IMR-90 (cell line): ENCODE data around the gene NDUFB11. TPM values are rescaled to one million over a fixed set of nuclear protein-coding genes. Genes with fewer than 3 reads are reported as not detected.
"Not testable (repeated sequence)": the region's sequence is repeated elsewhere in the genome, so short reads cannot be mapped to it uniquely, and the experiment has no call there.

Experiments
- ATAC-seq: fragments of 200-7000 bp; cut with Tn5 transposase; 2 replicates; pipeline ENCODE4 v1.9.1; 2020; ENCODE audit warnings: low read depth, mild to moderate bottlenecking, moderate library complexity
- BruUV-seq: library from RNA; stranded (reverse); fragments of 400-500 nt; replicated peaks from 2 replicates; lab custom pipeline; 2021; lab: Mats Ljungman, UMichigan
- CTCF ChIA-PET: fragments of 300-600 bp; formaldehyde crosslinking; extraction: SDS; loops from one replicate; lab custom pipeline; 2021; ENCODE audit warnings: antibody characterized with exemption; lab: Yijun Ruan, JAX
- POLR2A ChIA-PET: fragments of 300-600 bp; sonication (Branson Sonifier 250); formaldehyde crosslinking; loops from one replicate; lab custom pipeline; 2022; ENCODE audit warnings: antibody characterized with exemption; ENCODE audit not compliant: unreplicated experiment; lab: Charles Lee
- DNase-seq: peaks from one replicate; pipeline ENCODE4 v3.0.0; 2013
- H2AFZ ChIP-seq: replicated peaks from 2 replicates; pipeline ENCODE3; 2013; ENCODE audit warnings: low read length, mild to moderate bottlenecking; ENCODE audit not compliant: poor library complexity
- H2AK5ac ChIP-seq: 2 replicates; pipeline ENCODE4 v1.6.1; 2013; ENCODE audit warnings: low read depth, low read length, inconsistent platforms
- H2AK9ac ChIP-seq: replicated peaks from 2 replicates; pipeline ENCODE3; 2013; ENCODE audit warnings: mild to moderate bottlenecking, low read depth, low read length, moderate library complexity; ENCODE audit not compliant: poor library complexity
- H2BK120ac ChIP-seq: 2 replicates; pipeline ENCODE4 v1.6.1; 2013; ENCODE audit warnings: low read depth, low read length, inconsistent platforms
- H2BK15ac ChIP-seq: 3 replicates; pipeline ENCODE4 v1.6.1; 2013; ENCODE audit warnings: low read depth, low read length, inconsistent platforms
- H2BK20ac ChIP-seq: 2 replicates; pipeline ENCODE4 v1.6.1; 2013; ENCODE audit warnings: low read depth, mild to moderate bottlenecking, inconsistent platforms, low read length, moderate library complexity
- H2BK5ac ChIP-seq: 2 replicates; pipeline ENCODE4 v1.6.1; 2013; ENCODE audit warnings: mild to moderate bottlenecking, low read depth, low read length, inconsistent platforms; ENCODE audit not compliant: poor library complexity, severe bottlenecking
- H3K14ac ChIP-seq: replicated peaks from 2 replicates; pipeline ENCODE4 v1.6.1; 2013; ENCODE audit warnings: low read depth, low read length, inconsistent platforms
- H3K18ac ChIP-seq: 2 replicates; pipeline ENCODE4 v1.6.1; 2013; ENCODE audit warnings: low read depth, low read length, control low read depth
- H3K23ac ChIP-seq: 2 replicates; pipeline ENCODE4 v1.6.1; 2013; ENCODE audit warnings: low read depth, low read length, inconsistent platforms
- H3K27ac ChIP-seq: 2 replicates; pipeline ENCODE4 v1.5.1; 2013; ENCODE audit warnings: mild to moderate bottlenecking, control low read depth, low read length; ENCODE audit not compliant: insufficient read depth
- H3K27me3 ChIP-seq: 2 replicates; pipeline ENCODE4 v1.6.1; 2013; ENCODE audit warnings: low read length; ENCODE audit not compliant: control insufficient read depth, insufficient read depth
- H3K36me3 ChIP-seq: 2 replicates; pipeline ENCODE4 v1.6.1; 2013; ENCODE audit warnings: low read length, mixed read lengths; ENCODE audit not compliant: control insufficient read depth, insufficient read depth
- H3K4ac ChIP-seq: 2 replicates; pipeline ENCODE4 v1.6.1; 2013; ENCODE audit warnings: low read depth, low read length, inconsistent platforms
- H3K4me1 ChIP-seq: 2 replicates; pipeline ENCODE4 v1.6.1; 2013; ENCODE audit warnings: low read length, mixed read lengths; ENCODE audit not compliant: control insufficient read depth, insufficient read depth
- H3K4me2 ChIP-seq: 2 replicates; pipeline ENCODE4 v1.6.1; 2013; ENCODE audit warnings: low read depth, mild to moderate bottlenecking, control low read depth, low read length, moderate library complexity
- H3K4me3 ChIP-seq: 2 replicates; pipeline ENCODE4 v1.5.1; 2013; ENCODE audit warnings: low read depth, mild to moderate bottlenecking, control low read depth, low read length, moderate library complexity; ENCODE audit not compliant: insufficient read depth
- H3K56ac ChIP-seq: 2 replicates; pipeline ENCODE4 v1.6.1; 2013; ENCODE audit warnings: low read length, inconsistent platforms; ENCODE audit not compliant: insufficient read depth; ENCODE audit errors: extremely low read depth
- H3K79me1 ChIP-seq, 2 experiments: 2 replicates each; pipeline ENCODE4 v1.6.1; 2013; ENCODE audit warnings: low read length in 2 of 2, inconsistent platforms in 1 of 2, low read depth in 1 of 2
- H3K9ac ChIP-seq: 2 replicates; pipeline ENCODE4 v1.6.1; 2013; ENCODE audit warnings: low read depth, low read length, control low read depth
- H3K9me1 ChIP-seq: 2 replicates; pipeline ENCODE4 v1.6.1; 2013; ENCODE audit warnings: low read length, inconsistent platforms; ENCODE audit not compliant: insufficient read depth
- H3K9me3 ChIP-seq: 2 replicates; pipeline ENCODE4 v1.6.1; 2013; ENCODE audit warnings: low read length; ENCODE audit not compliant: control insufficient read depth, insufficient read depth
- H4K20me1 ChIP-seq: 2 replicates; pipeline ENCODE4 v1.6.1; 2013; ENCODE audit warnings: low read length, inconsistent platforms; ENCODE audit not compliant: insufficient read depth
- H4K5ac ChIP-seq: 2 replicates; pipeline ENCODE4 v1.6.1; 2013; ENCODE audit warnings: mild to moderate bottlenecking, low read depth, low read length, control low read depth
- H4K8ac ChIP-seq, 2 experiments: 2 replicates each; pipeline ENCODE4 v1.6.1; 2013; ENCODE audit warnings: low read depth in 2 of 2, low read length in 2 of 2, control low read depth in 1 of 2, inconsistent platforms in 1 of 2
- H4K91ac ChIP-seq: 2 replicates; pipeline ENCODE4 v1.6.1; 2013; ENCODE audit warnings: low read depth, low read length, inconsistent platforms; ENCODE audit not compliant: insufficient read depth
- CEBPB ChIP-seq: IDR thresholded peaks from 2 replicates; pipeline ENCODE4 v1.6.1; 2012; ENCODE audit warnings: low read depth, low read length, improper control_type of control experiment
- CHD1 ChIP-seq: IDR thresholded peaks from 2 replicates; pipeline ENCODE4 v1.6.1; 2012; ENCODE audit warnings: low read depth, low read length, improper control_type of control experiment
- MXI1 ChIP-seq: IDR thresholded peaks from 2 replicates; pipeline ENCODE4 v1.6.1; 2012; ENCODE audit warnings: low read depth, mild to moderate bottlenecking, low read length, moderate library complexity, borderline replicate concordance
- NFE2L2 ChIP-seq: fragments of 150-350 bp; IDR thresholded peaks from 2 replicates; pipeline ENCODE4 v1.6.1; 2016; ENCODE audit warnings: low read depth, mild to moderate bottlenecking, low read length
- RCOR1 ChIP-seq: IDR thresholded peaks from 2 replicates; pipeline ENCODE4 v1.6.1; 2012; ENCODE audit warnings: mild to moderate bottlenecking, low read length, improper control_type of control experiment; ENCODE audit not compliant: insufficient replicate concordance
- RFX5 ChIP-seq: IDR thresholded peaks from 2 replicates; pipeline ENCODE4 v1.8.0; 2012; ENCODE audit warnings: low read depth, mild to moderate bottlenecking, low read length, moderate library complexity
- WGBS, 2 experiments: methylation state at CpG; one replicate each; pipeline versions ENCODE4 v1.1.5 to v1.1.7; 2013; ENCODE audit warnings: missing lambda C conversion rate in 2 of 2; ENCODE audit not compliant: insufficient read length in 1 of 2; ENCODE audit errors: extremely low coverage in 2 of 2; 5-methylcytosine and 5-hydroxymethylcytosine counted together
- dilution Hi-C: fragments of 300-500 bp; cut with HindIII; formaldehyde crosslinking; loops from one replicate; pipeline ENCODE4 v1.14.3; 2018; ENCODE audit warnings: low sequenced_read_pairs; ENCODE audit not compliant: unreplicated experiment
- in situ Hi-C: fragments of 300-500 bp; cut with MboI; formaldehyde crosslinking; loops from 3 replicates; pipeline ENCODE4 v1.14.3; 2019; ENCODE audit warnings: low sequenced_read_pairs, inconsistent platforms, mixed read lengths
- intact Hi-C: fragments of 100-400 bp; cut with micrococcal nuclease; formaldehyde crosslinking; loops from 2 replicates; pipeline ENCODE4 v1.10.0; 2022
- polyA plus RNA-seq, 3 experiments: library from polyadenylated mRNA; depleted of rRNA; stranded (reverse); fragments of >200 nt; gene quantifications; 2 replicates each; pipeline ENCODE4 v1.2.3, GENCODE V29; 2012; ENCODE audit warnings: low replicate concordance in 1 of 3
- total RNA-seq: library from RNA; depleted of rRNA; stranded (reverse); fragments of >200 nt; gene quantifications from 2 replicates; pipeline ENCODE4 v1.2.3, GENCODE V29; 2012
- TF ChIP-seq, protein P1 (sequence below): fragments of 150-350 bp; IDR thresholded peaks from 2 replicates; pipeline ENCODE4 v1.6.1; 2017; ENCODE audit warnings: mild to moderate bottlenecking, antibody characterized with exemption, low read length, low read depth

Gene NDUFB11
- total and polyA plus RNA-seq, 2 of the 4 experiments (the other 2 are of a cell fraction) = 17.0 to 58.3 TPM

DNA sequence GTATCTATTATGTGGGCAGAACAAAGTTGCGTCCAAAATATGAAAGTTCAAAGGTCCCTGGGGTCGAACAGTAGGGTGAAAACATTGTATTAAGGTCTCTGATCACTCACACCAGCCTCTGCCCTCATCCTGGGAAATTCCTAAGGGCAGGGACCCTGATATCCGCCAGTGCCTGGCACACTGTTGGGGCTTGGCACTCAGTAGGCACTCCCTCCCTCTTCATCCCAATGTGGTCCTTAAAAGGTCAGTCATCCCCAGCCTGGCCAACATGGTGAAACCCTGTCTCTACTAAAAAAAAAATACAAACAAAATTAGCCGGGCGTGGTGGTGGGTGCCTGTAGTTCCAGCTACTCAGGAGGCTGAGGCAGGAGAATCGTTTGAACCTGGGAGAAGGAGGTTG lies 6.3 kb downstream of the NDUFB11 start:
- BruUV-seq = no TSS peak
- Histone ChIP-seq H3K4me1 (no peaks in the 10 kb centered on the region), H2BK20ac (no peak overlapping the region), H3K23ac (no peak overlapping the region), H3K56ac (no peak overlapping the region), H3K4me3 (no peak overlapping the region), H3K27me3 (peaks cover 4% of the 10 kb centered on the region; the same call in 1 of the 2 replicates), H2BK15ac (no peak overlapping the region), H3K27ac (no peak overlapping the region), H4K5ac (no peak overlapping the region), H2BK5ac (no peak overlapping the region), H3K9me1 (no peaks in the 10 kb centered on the region), H3K79me1 (no peaks in the 10 kb centered on the region), H3K18ac (no peak overlapping the region), H2AK5ac (no peak overlapping the region), H3K4ac (no peak overlapping the region), H4K20me1 (peaks cover 6% of the 10 kb centered on the region; the same call in 1 of the 2 replicates), H2BK120ac (no peak overlapping the region), H3K9ac (no peak overlapping the region), H4K91ac (no peak overlapping the region), H3K36me3 (peaks cover 8% of the 10 kb centered on the region; the same call in 1 of the 2 replicates), H2AFZ (no peak overlapping the region), H3K4me2 (no peak overlapping the region), H3K9me3 (no peaks in the 10 kb centered on the region), H2AK9ac (no peak overlapping the region), H4K8ac (no peak overlapping the region), H3K14ac (no peak overlapping the region)
- WGBS, 2 experiments = 67% methylated on average over 1 of the region's 6 CpGs; no CpG with 5 or more reads in 1 of the 2 experiments
- no peak for DNase-seq
- in situ Hi-C loops (no loop called here), intact Hi-C loops (no loop called here), dilution Hi-C loops (no loop called here)
- CTCF ChIA-PET = no interaction called here
- POLR2A ChIA-PET = no interaction called here
- no peak for ATAC-seq
- no peak for TF ChIP-seq MXI1
- no peak for TF ChIP-seq RFX5
- no peak for TF ChIP-seq RCOR1
- TF ChIP-seq, protein P1, sequence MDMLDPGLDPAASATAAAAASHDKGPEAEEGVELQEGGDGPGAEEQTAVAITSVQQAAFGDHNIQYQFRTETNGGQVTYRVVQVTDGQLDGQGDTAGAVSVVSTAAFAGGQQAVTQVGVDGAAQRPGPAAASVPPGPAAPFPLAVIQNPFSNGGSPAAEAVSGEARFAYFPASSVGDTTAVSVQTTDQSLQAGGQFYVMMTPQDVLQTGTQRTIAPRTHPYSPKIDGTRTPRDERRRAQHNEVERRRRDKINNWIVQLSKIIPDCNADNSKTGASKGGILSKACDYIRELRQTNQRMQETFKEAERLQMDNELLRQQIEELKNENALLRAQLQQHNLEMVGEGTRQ = no peak
- no peak for TF ChIP-seq NFE2L2
- no peak for TF ChIP-seq CEBPB
- TF ChIP-seq CHD1 = no peak

GRCh38 chrX:47135650-47136049 lies 8.9 kb downstream of the NDUFB11 start:
- intact Hi-C loops, H4K91ac ChIP-seq, H3K79me1 ChIP-seq, H3K18ac ChIP-seq, H3K4me2 ChIP-seq, H2BK5ac ChIP-seq, H2AK9ac ChIP-seq, H3K4me1 ChIP-seq, H4K20me1 ChIP-seq, H3K36me3 ChIP-seq, H3K56ac ChIP-seq, H3K9ac ChIP-seq, H3K23ac ChIP-seq, H2AK5ac ChIP-seq, H2BK15ac ChIP-seq, H4K8ac ChIP-seq, H3K27me3 ChIP-seq, dilution Hi-C loops, H3K4ac ChIP-seq, H2AFZ ChIP-seq, H3K9me3 ChIP-seq, H3K4me3 ChIP-seq, H3K27ac ChIP-seq, H2BK20ac ChIP-seq, H3K9me1 ChIP-seq, H4K5ac ChIP-seq, H2BK120ac ChIP-seq, in situ Hi-C loops, H3K14ac ChIP-seq, POLR2A ChIA-PET, BruUV-seq: not testable (repeated sequence)
- ATAC-seq = peak; percentile 53
- peak; percentile 52 for DNase-seq
- CTCF ChIA-PET = interaction anchor here (2.1 kb wide), 1 partner anchor 9 kb away, joined by 8 read pairs; the partner anchor contains the start of genes NDUFB11 and RBM10
- 100% methylated on average over 1 of the region's 5 CpGs; no CpG with 5 or more reads in 1 of the 2 experiments for WGBS, 2 experiments
